HepG2 (cell line): ENCODE results near the gene IL3RA.

Experiments used
- MXI1 ChIP-seq: IDR thresholded peaks from 3 replicates; pipeline ENCODE4 v1.6.1; 2012; ENCODE audit warnings: low read depth, low read length, inconsistent platforms, borderline replicate concordance
- TF ChIP-seq, protein P1 (sequence below): sonication (generic); formaldehyde crosslinking; IDR thresholded peaks from 2 replicates; pipeline ENCODE4 v1.5.0; 2020; ENCODE audit warnings: mild to moderate bottlenecking, missing genetic modification reagents, moderate library complexity
- TF ChIP-seq, protein P2 (sequence below), 2 experiments: fragments of 450-650 bp in 1 of 2; sonication (generic) in 1 of 2; formaldehyde crosslinking; IDR thresholded peaks; 2 replicates each; pipeline versions ENCODE4 v1.5.0 to v1.8.0; 2020 to 2022; ENCODE audit warnings: mild to moderate bottlenecking in 1 of 2, missing genetic modification reagents in 1 of 2
- TF ChIP-seq, protein P3 (sequence below): sonication (generic); formaldehyde crosslinking; IDR thresholded peaks from one replicate; pipeline ENCODE4 v1.5.1; 2020; ENCODE audit warnings: mild to moderate bottlenecking, missing genetic modification reagents; ENCODE audit errors: not compliant biosample characterization

DNA sequence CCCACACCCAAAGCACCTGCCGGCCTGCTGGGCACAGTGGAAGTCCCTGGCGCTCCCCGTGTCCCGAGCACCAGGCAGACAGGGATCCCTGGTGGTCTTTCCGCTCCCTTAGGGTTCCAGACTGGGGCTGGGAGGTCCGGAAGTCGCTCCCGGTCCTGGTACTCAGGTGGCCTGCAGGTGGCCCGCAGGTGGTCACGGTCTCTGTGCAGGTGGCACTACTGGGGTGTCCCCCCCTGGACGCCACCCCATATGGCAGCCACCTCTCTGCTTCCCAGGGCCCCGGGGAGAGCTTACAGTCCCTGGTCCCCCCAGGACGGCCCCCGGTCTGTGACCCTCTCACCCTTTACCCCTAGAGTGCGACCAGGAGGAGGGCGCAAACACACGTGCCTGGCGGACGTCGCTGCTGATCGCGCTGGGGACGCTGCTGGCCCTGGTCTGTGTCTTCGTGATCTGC lies 41.7 kb downstream of the IL3RA start:
- TF ChIP-seq, protein P1, sequence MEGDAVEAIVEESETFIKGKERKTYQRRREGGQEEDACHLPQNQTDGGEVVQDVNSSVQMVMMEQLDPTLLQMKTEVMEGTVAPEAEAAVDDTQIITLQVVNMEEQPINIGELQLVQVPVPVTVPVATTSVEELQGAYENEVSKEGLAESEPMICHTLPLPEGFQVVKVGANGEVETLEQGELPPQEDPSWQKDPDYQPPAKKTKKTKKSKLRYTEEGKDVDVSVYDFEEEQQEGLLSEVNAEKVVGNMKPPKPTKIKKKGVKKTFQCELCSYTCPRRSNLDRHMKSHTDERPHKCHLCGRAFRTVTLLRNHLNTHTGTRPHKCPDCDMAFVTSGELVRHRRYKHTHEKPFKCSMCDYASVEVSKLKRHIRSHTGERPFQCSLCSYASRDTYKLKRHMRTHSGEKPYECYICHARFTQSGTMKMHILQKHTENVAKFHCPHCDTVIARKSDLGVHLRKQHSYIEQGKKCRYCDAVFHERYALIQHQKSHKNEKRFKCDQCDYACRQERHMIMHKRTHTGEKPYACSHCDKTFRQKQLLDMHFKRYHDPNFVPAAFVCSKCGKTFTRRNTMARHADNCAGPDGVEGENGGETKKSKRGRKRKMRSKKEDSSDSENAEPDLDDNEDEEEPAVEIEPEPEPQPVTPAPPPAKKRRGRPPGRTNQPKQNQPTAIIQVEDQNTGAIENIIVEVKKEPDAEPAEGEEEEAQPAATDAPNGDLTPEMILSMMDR (CRISPR knock-in tag) = no peak
- TF ChIP-seq, protein P2, sequence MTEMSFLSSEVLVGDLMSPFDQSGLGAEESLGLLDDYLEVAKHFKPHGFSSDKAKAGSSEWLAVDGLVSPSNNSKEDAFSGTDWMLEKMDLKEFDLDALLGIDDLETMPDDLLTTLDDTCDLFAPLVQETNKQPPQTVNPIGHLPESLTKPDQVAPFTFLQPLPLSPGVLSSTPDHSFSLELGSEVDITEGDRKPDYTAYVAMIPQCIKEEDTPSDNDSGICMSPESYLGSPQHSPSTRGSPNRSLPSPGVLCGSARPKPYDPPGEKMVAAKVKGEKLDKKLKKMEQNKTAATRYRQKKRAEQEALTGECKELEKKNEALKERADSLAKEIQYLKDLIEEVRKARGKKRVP (CRISPR knock-in tag; IDR thresholded peaks at IDR 0.05) = no peak
- TF ChIP-seq, protein P3, sequence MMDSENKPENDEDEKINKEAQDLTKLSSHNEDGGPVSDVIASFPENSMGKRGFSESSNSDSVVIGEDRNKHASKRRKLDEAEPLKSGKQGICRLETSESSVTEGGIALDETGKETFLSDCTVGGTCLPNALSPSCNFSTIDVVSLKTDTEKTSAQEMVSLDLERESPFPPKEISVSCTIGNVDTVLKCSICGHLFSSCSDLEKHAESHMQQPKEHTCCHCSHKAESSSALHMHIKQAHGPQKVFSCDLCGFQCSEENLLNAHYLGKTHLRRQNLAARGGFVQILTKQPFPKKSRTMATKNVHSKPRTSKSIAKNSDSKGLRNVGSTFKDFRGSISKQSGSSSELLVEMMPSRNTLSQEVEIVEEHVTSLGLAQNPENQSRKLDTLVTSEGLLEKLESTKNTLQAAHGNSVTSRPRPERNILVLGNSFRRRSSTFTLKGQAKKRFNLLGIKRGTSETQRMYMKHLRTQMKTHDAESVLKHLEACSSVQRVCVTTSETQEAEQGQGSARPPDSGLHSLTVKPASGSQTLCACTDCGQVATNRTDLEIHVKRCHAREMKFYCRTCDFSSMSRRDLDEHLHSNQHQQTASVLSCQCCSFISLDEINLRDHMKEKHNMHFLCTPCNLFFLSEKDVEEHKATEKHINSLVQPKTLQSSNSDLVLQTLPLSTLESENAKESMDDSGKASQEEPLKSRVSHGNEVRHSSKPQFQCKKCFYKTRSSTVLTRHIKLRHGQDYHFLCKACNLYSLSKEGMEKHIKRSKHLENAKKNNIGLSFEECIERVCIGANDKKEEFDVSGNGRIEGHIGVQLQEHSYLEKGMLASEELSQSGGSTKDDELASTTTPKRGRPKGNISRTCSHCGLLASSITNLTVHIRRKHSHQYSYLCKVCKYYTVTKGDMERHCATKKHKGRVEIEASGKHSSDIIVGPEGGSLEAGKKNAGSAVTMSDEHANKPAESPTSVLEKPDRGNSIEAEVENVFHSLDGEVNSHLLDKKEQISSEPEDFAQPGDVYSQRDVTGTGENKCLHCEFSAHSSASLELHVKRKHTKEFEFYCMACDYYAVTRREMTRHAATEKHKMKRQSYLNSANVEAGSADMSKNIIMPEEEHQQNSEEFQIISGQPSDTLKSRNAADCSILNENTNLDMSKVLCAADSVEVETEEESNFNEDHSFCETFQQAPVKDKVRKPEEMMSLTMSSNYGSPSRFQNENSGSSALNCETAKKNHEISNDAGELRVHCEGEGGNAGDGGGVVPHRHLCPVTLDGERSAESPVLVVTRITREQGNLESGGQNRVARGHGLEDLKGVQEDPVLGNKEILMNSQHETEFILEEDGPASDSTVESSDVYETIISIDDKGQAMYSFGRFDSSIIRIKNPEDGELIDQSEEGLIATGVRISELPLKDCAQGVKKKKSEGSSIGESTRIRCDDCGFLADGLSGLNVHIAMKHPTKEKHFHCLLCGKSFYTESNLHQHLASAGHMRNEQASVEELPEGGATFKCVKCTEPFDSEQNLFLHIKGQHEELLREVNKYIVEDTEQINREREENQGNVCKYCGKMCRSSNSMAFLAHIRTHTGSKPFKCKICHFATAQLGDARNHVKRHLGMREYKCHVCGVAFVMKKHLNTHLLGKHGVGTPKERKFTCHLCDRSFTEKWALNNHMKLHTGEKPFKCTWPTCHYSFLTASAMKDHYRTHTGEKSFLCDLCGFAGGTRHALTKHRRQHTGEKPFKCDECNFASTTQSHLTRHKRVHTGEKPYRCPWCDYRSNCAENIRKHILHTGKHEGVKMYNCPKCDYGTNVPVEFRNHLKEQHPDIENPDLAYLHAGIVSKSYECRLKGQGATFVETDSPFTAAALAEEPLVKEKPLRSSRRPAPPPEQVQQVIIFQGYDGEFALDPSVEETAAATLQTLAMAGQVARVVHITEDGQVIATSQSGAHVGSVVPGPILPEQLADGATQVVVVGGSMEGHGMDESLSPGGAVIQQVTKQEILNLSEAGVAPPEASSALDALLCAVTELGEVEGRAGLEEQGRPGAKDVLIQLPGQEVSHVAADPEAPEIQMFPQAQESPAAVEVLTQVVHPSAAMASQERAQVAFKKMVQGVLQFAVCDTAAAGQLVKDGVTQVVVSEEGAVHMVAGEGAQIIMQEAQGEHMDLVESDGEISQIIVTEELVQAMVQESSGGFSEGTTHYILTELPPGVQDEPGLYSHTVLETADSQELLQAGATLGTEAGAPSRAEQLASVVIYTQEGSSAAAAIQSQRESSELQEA (CRISPR knock-in tag) = no peak
- no peak for TF ChIP-seq MXI1
